Neural progenitor cell (in vitro differentiated cells): ENCODE results near the gene KLHL29.

Experiments used
- CTCF ChIP-seq: fragments of 200-600 bp; sonication (generic); IDR thresholded peaks from 2 replicates; pipeline ENCODE4 v1.5.1; 2017; ENCODE audit warnings: antibody characterized with exemption, mild to moderate bottlenecking
- EZH2 ChIP-seq: fragments of 200-600 bp; sonication (generic); IDR thresholded peaks from 2 replicates; pipeline ENCODE4 v1.6.1; 2017; ENCODE audit warnings: antibody characterized with exemption, mild to moderate bottlenecking, moderate library complexity

- TF ChIP-seq CTCF (no peak), EZH2 (no peak)
These were observed 310.4 kb downstream of the KLHL29 start for GRCh38 chr2:23695214-23695889.
